ENCODE data around the gene HIKESHI.

GRCh38 chr11:86365546-86365945 lies 63.5 kb downstream of the HIKESHI start:
- TF ChIP-seq CTCF (IDR thresholded peaks at IDR 0.05; ENCODE audit: low read length) (no peak), EZH2 (IDR thresholded peaks at IDR 0.05; ENCODE audit: borderline replicate concordance, low read length) (no peak)
